GM18907 (cell line): ENCODE results near the gene RALGPS2.
A peak's percentile ranks its signal among the peaks of the same experiment; 100 is the strongest.
"Not testable (repeated sequence)": the region's sequence is repeated elsewhere in the genome, so short reads cannot be mapped to it uniquely, and the experiment has no call there.

Experiments
- ATAC-seq: cut with Tn5 transposase; IDR thresholded peaks from one replicate; pipeline ENCODE4 v1.9.1; 2021; ENCODE audit warnings: mild to moderate bottlenecking, moderate library complexity; ENCODE audit not compliant: unreplicated experiment

Gene RALGPS2

GRCh38 chr1:178723546-178723945 lies 1.5 kb upstream of the RALGPS2 start:
- ATAC-seq = no peak

DNA sequence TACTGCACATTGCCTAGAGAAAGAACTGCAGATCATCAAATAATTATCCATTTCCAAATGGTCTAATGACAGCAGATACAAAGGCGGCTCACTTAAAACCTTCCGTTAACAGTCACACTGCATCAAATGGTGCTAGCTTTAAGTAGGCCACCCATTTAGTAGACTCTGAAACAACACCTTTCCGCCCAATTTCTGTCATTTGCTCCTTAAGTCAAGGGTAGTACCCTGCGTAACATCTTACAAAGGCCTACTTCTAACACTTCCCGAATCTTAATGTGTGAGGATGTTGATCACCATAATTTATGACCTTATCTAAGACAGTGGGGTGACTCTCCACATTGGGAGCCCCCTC lies 692 bp upstream of the RALGPS2 start:
- ATAC-seq = no peak

GRCh38 chr1:178725466-178726086 lies 532 bp downstream of the RALGPS2 start:
- peak; percentile 44 for ATAC-seq

- peak; percentile 81 for ATAC-seq
These were observed 1.1 kb downstream of the RALGPS2 start for GRCh38 chr1:178726087-178726517.

DNA sequence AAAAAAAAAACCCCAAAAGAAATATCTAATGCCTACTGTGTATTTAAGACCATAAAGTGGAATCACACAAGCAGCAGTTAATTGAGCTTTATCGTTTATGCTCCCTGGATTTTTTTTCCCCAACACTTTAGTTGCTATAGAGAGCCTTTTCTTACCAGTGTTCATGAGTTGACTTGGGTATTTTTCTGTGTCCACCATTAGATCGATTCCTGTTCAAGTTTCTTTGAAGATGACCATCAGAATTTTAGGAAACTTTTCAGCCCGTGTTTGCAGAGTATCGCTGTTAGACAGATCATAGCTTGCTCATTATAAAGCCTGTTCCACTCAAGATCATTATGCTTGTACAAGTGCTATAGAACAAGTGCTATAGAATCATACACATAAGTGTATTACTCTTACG lies 1.5 kb downstream of the RALGPS2 start:
- ATAC-seq = peak; percentile 0

DNA sequence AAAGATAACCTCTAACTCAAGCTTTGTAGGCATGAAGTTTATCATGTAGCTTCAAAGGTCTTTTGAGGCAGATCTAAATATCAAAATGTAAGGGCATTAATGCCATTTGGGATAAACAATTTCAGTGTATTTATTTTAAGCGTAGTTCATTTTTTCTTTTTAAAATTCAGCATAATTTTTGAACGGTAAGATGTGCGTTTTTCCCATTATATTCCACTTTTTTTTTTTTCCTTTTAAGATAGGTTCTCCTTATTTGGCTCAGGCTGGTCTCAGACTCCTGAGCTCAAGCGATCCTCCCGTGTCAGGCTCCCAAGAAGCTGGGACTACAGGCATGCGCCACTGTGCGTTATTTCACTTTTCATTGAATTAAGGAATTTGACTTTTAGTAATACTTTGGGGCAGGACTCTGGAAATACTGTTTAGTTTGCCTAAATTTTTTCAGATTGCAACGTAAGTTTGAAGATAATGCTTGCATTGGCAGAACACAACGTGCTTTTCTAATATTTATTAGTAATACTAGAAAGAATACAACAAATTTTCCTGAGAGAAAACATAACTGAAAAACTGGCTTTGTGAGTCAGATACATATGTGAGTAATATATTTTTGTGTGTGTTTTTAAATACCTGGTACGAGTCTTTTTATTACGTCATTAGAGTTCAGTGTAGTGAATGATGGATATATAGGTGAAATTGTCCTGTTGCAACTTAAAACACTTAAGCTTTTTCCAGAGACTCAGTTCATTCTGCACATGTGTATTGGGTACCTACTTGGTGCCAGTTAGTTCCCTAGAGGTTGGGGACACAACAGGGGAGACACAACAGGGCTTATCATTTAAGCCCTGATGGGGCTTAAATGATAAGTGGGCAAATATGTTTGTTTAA lies 2.2 kb downstream of the RALGPS2 start:
- no peak for ATAC-seq

DNA sequence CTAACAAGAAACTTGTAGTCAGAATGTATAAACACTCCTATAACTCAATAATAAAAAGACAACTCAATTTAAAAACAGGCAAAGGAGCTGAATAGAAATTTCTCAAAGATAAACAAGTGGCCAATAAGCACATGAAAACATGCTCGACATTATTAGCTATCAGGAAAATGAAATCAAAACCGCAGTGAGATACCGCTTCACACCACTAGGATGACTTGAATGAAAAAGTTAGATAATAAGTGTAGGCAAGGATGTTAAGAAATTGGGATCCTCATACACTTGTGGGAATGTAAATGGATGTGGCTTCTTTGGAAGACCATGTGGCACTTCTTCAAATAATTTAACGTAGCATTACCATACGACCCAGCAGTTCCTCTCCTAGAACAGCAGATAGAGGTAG lies 8.9 kb downstream of the RALGPS2 start:
- ATAC-seq = no peak

DNA sequence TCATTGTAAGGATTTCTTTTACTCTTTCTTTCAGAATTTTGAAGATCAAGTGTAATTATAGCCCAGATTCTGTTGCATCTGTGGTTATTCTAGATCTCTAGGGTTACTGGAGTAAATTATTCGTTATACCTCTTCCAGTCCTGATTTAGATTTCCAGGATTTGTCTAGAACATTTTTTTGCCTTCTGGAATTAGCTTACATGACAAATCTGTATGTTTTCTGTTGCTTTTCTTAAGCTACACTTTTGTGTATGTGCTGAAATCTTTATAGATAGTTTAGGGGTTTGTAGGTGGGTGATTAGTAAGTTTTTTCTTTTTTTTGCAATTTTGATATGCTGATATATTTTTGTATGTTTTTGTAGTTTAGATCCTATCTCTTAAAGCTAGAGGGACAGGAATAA lies 13.7 kb downstream of the RALGPS2 start:
- ATAC-seq = no peak

- ATAC-seq = no peak
These were observed 14.4 kb downstream of the RALGPS2 start for GRCh38 chr1:178739285-178740045.

GRCh38 chr1:178740491-178740890 lies 15.4 kb downstream of the RALGPS2 start:
- no peak for ATAC-seq

DNA sequence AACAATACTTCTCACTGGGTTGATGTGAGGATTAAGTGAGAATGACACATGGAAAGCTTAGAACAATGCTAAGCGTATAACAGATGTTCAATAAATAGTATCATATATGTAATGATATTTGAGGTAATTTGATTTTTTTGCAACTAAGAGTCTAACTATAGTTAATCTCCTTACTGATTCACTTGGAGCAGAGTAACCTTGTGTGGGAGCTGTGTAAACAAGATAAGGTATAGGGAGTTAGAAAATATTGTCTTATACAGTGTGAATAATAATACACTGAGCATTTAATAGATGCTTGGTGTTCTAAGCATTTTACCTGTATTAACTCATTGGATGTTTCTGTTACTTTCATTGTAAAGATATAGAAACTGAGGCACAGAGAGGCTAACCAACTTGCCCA lies 15.9 kb downstream of the RALGPS2 start:
- no peak for ATAC-seq

DNA sequence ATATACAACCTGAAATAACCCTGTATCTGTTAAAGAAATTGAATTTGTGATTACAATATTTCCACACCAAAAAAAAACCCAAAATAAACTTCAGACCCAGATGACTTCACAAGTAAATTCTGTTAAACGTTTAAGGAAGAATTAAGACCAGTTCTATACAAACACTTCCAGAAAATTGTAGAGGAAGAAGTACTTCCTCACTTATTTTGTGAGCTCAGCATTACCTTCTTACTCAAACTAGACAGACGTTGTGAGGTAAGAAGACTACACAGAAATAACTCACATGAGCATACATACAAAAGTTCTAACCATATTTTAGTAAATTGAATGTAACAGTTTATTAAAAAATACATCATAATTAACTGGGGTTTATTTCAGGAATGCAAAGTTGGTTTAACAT lies 18.8 kb downstream of the RALGPS2 start:
- no peak for ATAC-seq

DNA sequence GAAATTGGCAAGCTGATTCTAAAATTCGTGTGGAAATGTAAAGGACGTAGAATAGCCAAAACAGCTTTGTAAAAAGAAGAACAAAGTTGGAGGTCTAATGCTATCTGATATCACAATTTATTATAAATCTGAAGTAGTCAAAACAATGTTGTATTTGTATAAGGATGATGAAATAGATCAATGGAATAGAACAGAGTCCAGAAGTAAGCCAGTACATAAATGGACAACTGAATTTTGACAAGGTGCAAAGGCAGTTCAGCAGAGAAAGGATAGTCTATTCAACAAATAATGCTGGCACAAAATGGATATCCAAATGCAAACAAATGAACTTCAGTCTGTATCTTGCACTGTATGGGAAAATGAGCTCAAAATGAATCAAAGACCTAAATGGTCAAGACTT lies 20.2 kb downstream of the RALGPS2 start:
- no peak for ATAC-seq

DNA sequence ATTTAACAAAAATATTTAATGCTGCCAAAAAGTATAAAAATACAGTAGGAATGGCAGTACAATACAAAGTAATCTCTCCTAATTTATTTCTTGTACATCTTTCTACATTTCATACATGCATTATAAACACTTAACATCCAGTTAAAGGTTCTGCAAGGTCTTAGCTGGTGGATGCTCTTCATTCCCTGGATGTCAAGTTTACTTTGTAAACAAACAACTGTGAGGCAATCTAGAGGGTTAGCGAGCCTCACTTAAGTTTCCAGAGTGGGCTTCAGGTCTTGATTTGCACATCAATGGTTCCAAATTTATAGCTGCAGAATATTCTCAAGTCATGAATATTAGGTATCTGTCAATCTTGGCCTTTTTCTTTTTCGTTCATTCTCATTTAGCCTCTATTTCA lies 21.3 kb downstream of the RALGPS2 start:
- no peak for ATAC-seq

DNA sequence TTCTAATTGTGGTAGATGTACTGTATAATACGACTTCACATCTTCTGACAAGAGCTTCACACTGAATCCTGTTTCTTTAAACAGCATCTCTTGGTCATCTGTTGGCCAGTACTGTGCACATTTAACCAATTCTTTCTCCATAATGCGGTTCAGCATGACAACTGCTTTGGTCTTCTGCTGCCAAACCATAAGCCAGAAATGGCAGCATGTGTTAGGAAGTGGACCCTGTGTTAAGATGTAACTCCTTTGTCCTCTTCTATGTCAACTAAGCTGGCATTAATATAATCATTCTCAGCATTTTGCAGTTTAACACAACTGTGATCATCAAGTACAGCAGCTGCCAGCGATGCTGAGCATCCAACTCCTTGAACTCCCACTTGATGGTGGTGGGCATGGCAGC lies 22.3 kb downstream of the RALGPS2 start:
- ATAC-seq = not testable (repeated sequence)

DNA sequence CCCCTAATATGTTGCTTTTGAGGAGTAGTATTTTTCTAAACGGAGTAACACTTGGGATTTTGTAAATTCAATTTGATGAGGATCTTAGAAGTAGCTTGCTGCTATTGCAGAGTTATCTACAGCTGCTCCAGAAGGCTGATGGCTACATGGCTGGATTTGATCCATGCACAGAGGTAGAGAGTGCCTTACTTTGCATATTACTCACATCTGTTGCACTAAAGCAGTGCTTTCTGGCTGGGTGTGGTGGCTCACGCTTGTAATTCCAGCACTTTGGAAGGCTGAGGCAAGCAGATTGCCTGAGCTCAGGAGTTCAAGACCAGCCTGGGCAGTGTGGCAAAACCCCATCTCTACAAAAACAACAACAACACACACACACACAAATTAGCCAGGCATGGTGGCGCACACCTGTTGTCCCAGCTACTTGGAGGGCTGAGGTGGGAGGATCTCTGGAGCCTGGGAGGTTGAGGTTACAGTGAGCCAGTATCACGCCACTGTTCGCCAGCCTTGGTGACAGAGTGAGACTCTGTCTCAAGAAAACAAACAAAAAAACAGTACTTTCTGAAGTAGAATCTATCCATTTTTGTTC lies 24.6 kb downstream of the RALGPS2 start:
- no peak for ATAC-seq

GRCh38 chr1:178751046-178751445 lies 26.0 kb downstream of the RALGPS2 start:
- ATAC-seq = no peak

- no peak for ATAC-seq
These were observed 27.8 kb downstream of the RALGPS2 start for GRCh38 chr1:178752891-178753290.

- not testable (repeated sequence) for ATAC-seq
These were observed 29.7 kb downstream of the RALGPS2 start for GRCh38 chr1:178754655-178755256.

DNA sequence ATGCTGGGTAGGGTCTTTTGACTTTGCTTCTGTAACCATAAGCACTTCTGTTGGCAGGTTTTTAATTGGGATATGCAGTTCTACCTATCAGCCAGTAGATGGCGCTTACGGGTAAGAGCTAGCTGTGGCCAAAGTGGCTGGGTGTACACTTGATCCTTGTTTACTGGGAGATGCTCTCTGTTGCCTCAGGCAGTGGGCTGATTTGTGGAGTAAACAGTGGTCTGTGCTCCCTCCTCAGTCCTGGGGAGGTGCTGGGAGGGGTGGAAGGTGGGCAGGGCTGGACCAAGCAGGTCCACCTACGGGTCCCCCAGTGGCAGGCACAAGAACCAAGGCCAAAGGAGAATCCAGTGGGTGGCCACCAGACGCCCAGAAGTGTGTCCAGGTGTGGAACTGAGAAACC lies 43.4 kb downstream of the RALGPS2 start:
- ATAC-seq = no peak

DNA sequence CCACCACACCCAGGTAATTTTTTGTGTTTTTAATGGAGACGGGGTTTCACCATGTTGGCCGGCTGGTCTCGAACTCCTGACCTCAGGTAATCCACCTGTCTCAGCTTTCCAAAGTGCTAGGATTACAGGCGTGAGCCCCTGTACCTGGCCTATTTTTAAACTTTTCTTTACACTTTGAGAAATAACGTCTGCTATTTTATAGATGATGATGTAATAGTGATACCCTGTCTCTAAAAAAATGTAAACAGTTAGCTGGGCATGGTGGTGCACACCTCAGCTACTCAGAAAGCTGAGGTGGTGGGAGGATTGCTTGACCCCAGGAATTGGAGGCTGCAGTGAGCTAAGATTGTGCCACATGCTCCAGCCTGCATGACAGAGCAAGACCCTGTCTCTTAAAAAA lies 47.9 kb downstream of the RALGPS2 start:
- ATAC-seq = no peak
